Activated B cell treated with CpG ODN at 0.5 μM for 24 hours (primary cell): ENCODE results near the gene NAPA. TPM values are rescaled to one million over a fixed set of nuclear protein-coding genes. Genes with fewer than 3 reads are reported as not detected.
A peak's percentile ranks its signal among the peaks of the same experiment; 100 is the strongest.

ENCODE experiments used
- ATAC-seq: fragments of 200-7000 bp; cut with Tn5 transposase; one replicate; pipeline ENCODE4 v1.10.0; 2021; ENCODE audit warnings: low read depth, mild to moderate bottlenecking, moderate library complexity
- CTCF ChIA-PET: fragments of 350-600 bp; sonication (Branson Sonifier 250); formaldehyde crosslinking; loops from one replicate; lab custom pipeline; 2021; ENCODE audit warnings: antibody characterized with exemption; lab: Charles Lee
- POLR2A ChIA-PET: fragments of 350-600 bp; sonication (Branson Sonifier 250); formaldehyde crosslinking; loops from one replicate; lab custom pipeline; 2021; ENCODE audit warnings: antibody characterized with exemption; lab: Charles Lee
- DNase-seq: peaks from one replicate; pipeline ENCODE4 v3.0.0; 2022
- H3K27ac Mint-ChIP-seq: one replicate; pipeline ENCODE4 v1.8.0; 2020; ENCODE audit warnings: mixed read lengths
- H3K27me3 Mint-ChIP-seq: one replicate; pipeline ENCODE4 v1.8.0; 2021; ENCODE audit warnings: mixed read lengths
- H3K36me3 Mint-ChIP-seq: one replicate; pipeline ENCODE4 v1.8.0; 2021; ENCODE audit warnings: low read depth, mixed read lengths
- H3K4me1 Mint-ChIP-seq: one replicate; pipeline ENCODE4 v1.8.0; 2021; ENCODE audit warnings: mixed read lengths
- H3K4me3 Mint-ChIP-seq: one replicate; pipeline ENCODE4 v1.8.0; 2020; ENCODE audit warnings: mild to moderate bottlenecking, mixed read lengths
- H3K9me3 Mint-ChIP-seq: one replicate; pipeline ENCODE4 v1.8.0; 2020; ENCODE audit warnings: mixed read lengths
- intact Hi-C: fragments of 100-400 bp; cut with micrococcal nuclease; formaldehyde crosslinking; loops from one replicate; pipeline ENCODE4 v1.15.1; 2024
- total RNA-seq: library from RNA; stranded (reverse); gene quantifications from 2 replicates; pipeline ENCODE4 v1.2.3, GENCODE V29; 2022
- TF ChIP-seq, protein P1 (sequence below): fragments of 200-600 bp; IDR thresholded peaks from one replicate; pipeline ENCODE4 v1.8.0; 2022; ENCODE audit warnings: antibody characterized with exemption, mild to moderate bottlenecking

The NAPA gene
- total RNA-seq, 1 donor from 2014 or later = 70.6 TPM

DNA sequence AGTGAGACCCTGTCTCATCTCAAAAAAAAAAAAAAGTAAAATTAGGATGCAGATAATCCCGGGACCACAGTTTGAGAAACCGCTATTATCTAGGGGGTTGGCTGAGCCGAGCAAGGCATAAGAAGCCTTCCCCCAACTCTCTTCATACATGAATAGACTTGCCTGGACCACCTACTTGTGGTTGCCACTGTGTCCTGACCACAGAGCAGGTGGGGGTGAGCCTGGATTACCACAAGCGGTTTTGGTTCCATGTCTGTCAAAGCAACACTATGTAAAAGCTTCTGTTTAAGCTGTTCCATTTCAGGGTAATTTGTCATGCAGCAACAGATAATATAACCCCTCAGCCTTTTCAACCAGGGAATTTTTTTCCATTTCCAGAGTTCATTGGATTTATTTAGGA lies 3.3 kb upstream of the NAPA start:
- Mint-ChIP-seq H3K4me1 (peaks cover 66% of the 10 kb centered on the region), H3K9me3 (no peaks in the 10 kb centered on the region), H3K27me3 (peaks cover 15% of the 10 kb centered on the region), H3K36me3 (peaks cover 8% of the 10 kb centered on the region), H3K27ac (peak overlapping the region; percentile 48), H3K4me3 (peak overlapping the region; percentile 53)
- CTCF ChIA-PET = interaction anchor here (0.9 kb wide), 1 partner anchor 34 kb away, joined by 3 read pairs; the partner anchor contains the start of gene KPTN
- peak; percentile 8 for ATAC-seq
- DNase-seq = peak; percentile 44
- TF ChIP-seq, protein P1, sequence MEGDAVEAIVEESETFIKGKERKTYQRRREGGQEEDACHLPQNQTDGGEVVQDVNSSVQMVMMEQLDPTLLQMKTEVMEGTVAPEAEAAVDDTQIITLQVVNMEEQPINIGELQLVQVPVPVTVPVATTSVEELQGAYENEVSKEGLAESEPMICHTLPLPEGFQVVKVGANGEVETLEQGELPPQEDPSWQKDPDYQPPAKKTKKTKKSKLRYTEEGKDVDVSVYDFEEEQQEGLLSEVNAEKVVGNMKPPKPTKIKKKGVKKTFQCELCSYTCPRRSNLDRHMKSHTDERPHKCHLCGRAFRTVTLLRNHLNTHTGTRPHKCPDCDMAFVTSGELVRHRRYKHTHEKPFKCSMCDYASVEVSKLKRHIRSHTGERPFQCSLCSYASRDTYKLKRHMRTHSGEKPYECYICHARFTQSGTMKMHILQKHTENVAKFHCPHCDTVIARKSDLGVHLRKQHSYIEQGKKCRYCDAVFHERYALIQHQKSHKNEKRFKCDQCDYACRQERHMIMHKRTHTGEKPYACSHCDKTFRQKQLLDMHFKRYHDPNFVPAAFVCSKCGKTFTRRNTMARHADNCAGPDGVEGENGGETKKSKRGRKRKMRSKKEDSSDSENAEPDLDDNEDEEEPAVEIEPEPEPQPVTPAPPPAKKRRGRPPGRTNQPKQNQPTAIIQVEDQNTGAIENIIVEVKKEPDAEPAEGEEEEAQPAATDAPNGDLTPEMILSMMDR = no peak
- POLR2A ChIA-PET = interaction anchor here (0.8 to 0.9 kb wide), 2 partner anchors 29 to 35 kb away, joined by 4 to 5 read pairs; partner anchors contain the start of gene KPTN
- intact Hi-C loops = loop anchor here (5.0 kb wide), 1 partner anchor 246 kb away; the partner anchor contains the start of gene INAFM1

DNA sequence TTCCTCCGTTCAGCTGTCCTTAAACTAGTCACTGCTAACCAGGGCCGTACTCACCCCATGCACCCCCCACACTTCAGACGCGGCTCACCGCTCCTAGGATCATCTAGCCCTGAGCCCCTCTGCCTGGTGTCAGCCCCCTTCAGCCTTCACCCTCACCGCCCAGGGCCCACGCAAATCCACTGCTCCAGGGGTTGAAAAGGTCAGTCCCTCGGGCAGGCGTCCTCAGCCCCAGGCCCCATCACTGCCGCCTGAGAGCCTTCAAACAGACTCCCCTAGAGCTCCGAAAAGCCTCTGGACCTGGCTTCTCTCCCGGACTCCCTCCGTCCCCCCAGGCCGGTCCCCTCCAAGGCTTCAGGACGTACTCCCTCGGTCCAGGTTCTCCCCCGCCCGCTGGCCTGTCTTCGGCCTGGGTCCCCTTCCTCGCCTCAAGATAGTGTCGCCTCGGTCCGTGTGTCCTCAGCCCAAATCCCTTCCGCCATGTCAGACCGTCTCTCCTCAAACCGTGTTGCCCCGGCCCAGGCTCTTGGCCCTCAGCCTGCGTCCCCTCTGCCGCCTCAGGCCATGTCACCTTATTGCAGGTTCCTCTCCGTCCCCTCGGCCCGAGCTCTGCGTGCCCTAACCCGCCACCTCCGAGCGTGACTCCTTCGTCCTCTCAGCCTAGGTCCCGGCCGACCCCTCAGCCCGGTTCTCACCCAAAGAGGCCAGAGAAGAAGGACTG lies 553 bp downstream of the NAPA start:
- Mint-ChIP-seq H3K27ac (peak overlapping the region; percentile 92), H3K36me3 (peaks cover 26% of the 10 kb centered on the region), H3K27me3 (no peaks in the 10 kb centered on the region), H3K9me3 (no peaks in the 10 kb centered on the region), H3K4me3 (peak overlapping the region; percentile 97), H3K4me1 (peaks cover 84% of the 10 kb centered on the region)
- TF ChIP-seq, protein P1 = no peak
- ChIA-PET CTCF (no interaction called here), POLR2A (interaction anchor here (1.9 to 2.1 kb wide), 2 partner anchors 30 to 86 kb away, joined by 14 to 16 read pairs; partner anchors contain the start of gene KPTN)
- intact Hi-C loops = no loop called here
- DNase-seq (no peak), ATAC-seq (no peak)

DNA sequence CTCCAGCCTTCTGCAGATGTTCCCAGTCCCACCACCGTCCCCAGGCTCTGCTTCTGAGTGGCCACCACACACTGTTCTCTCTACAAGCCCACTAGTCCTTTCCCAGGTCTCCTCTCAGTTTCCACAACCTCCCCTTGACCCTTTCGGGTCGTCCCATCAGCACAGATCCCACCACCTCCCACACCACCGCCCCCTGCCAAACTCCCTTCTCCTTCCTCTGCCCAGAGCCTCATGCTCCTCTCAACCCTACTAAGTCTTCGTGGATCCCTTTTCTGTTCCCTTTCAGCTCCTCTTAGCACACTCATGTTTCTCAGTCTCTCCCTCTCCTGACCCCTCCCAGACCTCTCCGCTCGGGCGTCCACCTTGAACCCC lies 1.9 kb downstream of the NAPA start:
- Mint-ChIP-seq H3K27ac (peak overlapping the region; percentile 47), H3K4me1 (peaks cover 70% of the 10 kb centered on the region), H3K9me3 (no peaks in the 10 kb centered on the region), H3K27me3 (no peaks in the 10 kb centered on the region), H3K4me3 (peak overlapping the region; percentile 97), H3K36me3 (peaks cover 26% of the 10 kb centered on the region)
- no peak for ATAC-seq
- ChIA-PET POLR2A (no interaction called here), CTCF (no interaction called here)
- no peak for DNase-seq
- intact Hi-C loops = no loop called here
- TF ChIP-seq, protein P1 = no peak

DNA sequence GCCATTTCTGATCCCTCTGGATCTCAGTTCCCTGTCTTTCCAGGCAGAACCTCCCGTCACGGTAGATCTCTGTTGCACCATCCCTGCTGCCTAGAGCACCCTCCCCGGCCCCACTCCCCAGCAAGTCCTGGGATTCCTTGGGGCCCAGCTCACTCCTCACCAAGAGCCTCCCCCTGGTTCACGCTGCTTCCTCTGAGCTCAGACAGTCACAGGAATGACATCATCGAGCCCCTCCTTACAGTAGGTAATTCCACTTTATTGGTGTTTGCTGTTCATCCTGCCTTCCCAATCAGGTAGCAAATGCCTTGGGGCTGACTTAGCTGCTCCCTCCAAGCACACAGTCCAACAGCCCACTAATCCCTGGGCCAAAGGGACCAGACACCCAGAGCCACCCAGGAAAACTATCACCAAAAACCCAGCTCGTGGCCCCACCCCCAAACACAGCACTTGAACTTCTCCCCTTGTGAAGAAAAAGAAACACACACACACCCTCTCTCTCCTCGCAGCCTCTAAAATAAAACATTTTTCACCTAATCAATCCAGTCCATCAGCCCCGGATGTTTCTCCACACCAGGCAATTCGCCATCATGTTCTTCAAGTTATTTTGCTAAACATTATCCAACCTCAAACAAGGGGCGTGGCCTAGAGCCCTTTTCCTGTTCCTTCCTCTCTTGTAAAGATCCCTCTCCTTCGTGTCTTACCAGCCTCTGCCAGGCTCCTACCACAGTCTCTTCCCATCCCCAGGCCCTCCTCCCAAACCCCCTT lies 2.5 kb downstream of the NAPA start:
- H3K4me1 Mint-ChIP-seq = peaks cover 66% of the 10 kb centered on the region
- H3K27ac Mint-ChIP-seq = peak overlapping the region; percentile 47
- no peak for ATAC-seq
- H3K9me3 Mint-ChIP-seq = no peaks in the 10 kb centered on the region
- ChIA-PET POLR2A (interaction anchor here (1.5 kb wide), 1 partner anchor 28 kb away, joined by 6 read pairs; the partner anchor contains the start of gene KPTN), CTCF (no interaction called here)
- peak overlapping the region; percentile 97 for H3K4me3 Mint-ChIP-seq
- TF ChIP-seq, protein P1 = no peak
- intact Hi-C loops = no loop called here
- peaks cover 26% of the 10 kb centered on the region for H3K36me3 Mint-ChIP-seq
- no peak for DNase-seq
- no peaks in the 10 kb centered on the region for H3K27me3 Mint-ChIP-seq

DNA sequence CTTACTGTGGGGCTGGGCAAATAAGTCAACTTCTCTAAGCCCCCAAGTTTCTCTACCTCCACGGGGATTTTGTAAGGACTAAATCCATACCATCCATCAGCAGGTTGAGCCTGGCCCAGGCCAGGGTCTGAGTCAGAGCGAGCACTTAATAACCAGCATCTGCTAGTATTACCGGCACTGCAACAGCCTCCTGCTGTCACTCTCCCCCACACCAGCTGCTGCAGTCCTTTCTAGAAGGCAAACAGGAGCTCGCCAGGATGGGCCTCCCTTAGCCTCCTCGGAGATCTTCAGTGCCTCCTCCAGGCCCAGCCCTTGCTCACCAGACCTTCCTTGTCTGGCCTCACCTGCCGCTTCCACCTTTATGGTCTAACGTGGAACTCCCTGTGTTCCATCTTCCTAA lies 3.2 kb downstream of the NAPA start:
- no peaks in the 10 kb centered on the region for H3K27me3 Mint-ChIP-seq
- intact Hi-C loops = no loop called here
- CTCF ChIA-PET = no interaction called here
- TF ChIP-seq, protein P1 = no peak
- H3K4me1 Mint-ChIP-seq = peaks cover 60% of the 10 kb centered on the region
- POLR2A ChIA-PET = interaction anchor here (1.5 kb wide), 1 partner anchor 27 kb away, joined by 6 read pairs; the partner anchor contains the start of gene KPTN
- no peaks in the 10 kb centered on the region for H3K9me3 Mint-ChIP-seq
- H3K4me3 Mint-ChIP-seq = no peak overlapping the region
- DNase-seq = no peak
- no peak overlapping the region for H3K27ac Mint-ChIP-seq
- ATAC-seq = no peak
- H3K36me3 Mint-ChIP-seq = peaks cover 28% of the 10 kb centered on the region
